Panc1 (cell line): ENCODE data around the gene FHAD1.
"Not testable (repeated sequence)": the region's sequence is repeated elsewhere in the genome, so short reads cannot be mapped to it uniquely, and the experiment has no call there.

ENCODE experiments used
- CTCF ChIP-seq: fragments of 450-650 bp; IDR thresholded peaks from 2 replicates; pipeline ENCODE4 v1.5.1; 2017; ENCODE audit warnings: mild to moderate bottlenecking
- POLR2AphosphoS5 ChIP-seq: IDR thresholded peaks from 2 replicates; pipeline ENCODE4 v1.6.1; 2012; ENCODE audit warnings: mild to moderate bottlenecking, low read depth, low read length, moderate library complexity
- REST ChIP-seq, 2 experiments: IDR thresholded peaks; 2 replicates each; pipeline ENCODE4 v1.6.1; 2011 to 2012; ENCODE audit warnings: low read depth in 2 of 2, control low read depth in 1 of 2, low read length in 1 of 2, mild to moderate bottlenecking in 1 of 2, moderate library complexity in 1 of 2; ENCODE audit not compliant: insufficient read depth in 1 of 2

GRCh38 chr1:15428252-15428651 is 181.2 kb downstream of the FHAD1 start:
- not testable (repeated sequence) for TF ChIP-seq CTCF; REST (IDR thresholded peaks at IDR 0.05; ENCODE audit: insufficient read depth in 1 of 2, low read depth in 2 of 2, low read length in 1 of 2); POLR2AphosphoS5
